ENCODE data around the gene FKRP. TPM values are rescaled to one million over a fixed set of nuclear protein-coding genes. Genes with fewer than 3 reads are reported as not detected.

FKRP gene
- total RNA-seq, 1 donor from 2014 or later: 37.7 TPM

- no peak for DNase-seq (ENCODE audit: extremely low spot score, unreplicated experiment)
- peaks cover 40% of the 10 kb centered on the region for H3K4me1 Mint-ChIP-seq (ENCODE audit: unreplicated experiment)
- no peaks in the 10 kb centered on the region for H3K27me3 Mint-ChIP-seq (ENCODE audit: unreplicated experiment)
- no peak for TF ChIP-seq CTCF (IDR thresholded peaks at IDR 0.05)
- no peak overlapping the region for H3K27ac Mint-ChIP-seq (ENCODE audit: unreplicated experiment)
- H3K9me3 Mint-ChIP-seq (ENCODE audit: unreplicated experiment): no peaks in the 10 kb centered on the region
- peaks cover 29% of the 10 kb centered on the region for H3K36me3 Mint-ChIP-seq (ENCODE audit: unreplicated experiment)
- no peak overlapping the region for H3K4me3 Mint-ChIP-seq (ENCODE audit: unreplicated experiment)
These were observed 15.7 kb upstream of the FKRP start for GRCh38 chr19:46730187-46730586.

- Mint-ChIP-seq H3K27ac (ENCODE audit: unreplicated experiment) (peak overlapping the region; percentile 88), H3K27me3 (ENCODE audit: unreplicated experiment) (no peaks in the 10 kb centered on the region), H3K4me3 (ENCODE audit: unreplicated experiment) (no peak overlapping the region), H3K36me3 (ENCODE audit: unreplicated experiment) (peaks cover 28% of the 10 kb centered on the region), H3K4me1 (ENCODE audit: unreplicated experiment) (peaks cover 40% of the 10 kb centered on the region), H3K9me3 (ENCODE audit: unreplicated experiment) (no peaks in the 10 kb centered on the region)
- no peak for DNase-seq (ENCODE audit: extremely low spot score, unreplicated experiment)
- TF ChIP-seq CTCF (IDR thresholded peaks at IDR 0.05): no peak
These were observed 15.3 kb upstream of the FKRP start for GRCh38 chr19:46730595-46730994.

- Mint-ChIP-seq H3K9me3 (ENCODE audit: unreplicated experiment) (no peaks in the 10 kb centered on the region), H3K36me3 (ENCODE audit: unreplicated experiment) (peaks cover 23% of the 10 kb centered on the region), H3K4me1 (ENCODE audit: unreplicated experiment) (peaks cover 38% of the 10 kb centered on the region), H3K27me3 (ENCODE audit: unreplicated experiment) (no peaks in the 10 kb centered on the region), H3K27ac (ENCODE audit: unreplicated experiment) (peak overlapping the region; percentile 88), H3K4me3 (ENCODE audit: unreplicated experiment) (no peak overlapping the region)
- TF ChIP-seq CTCF (IDR thresholded peaks at IDR 0.05): no peak
- DNase-seq (ENCODE audit: extremely low spot score, unreplicated experiment): no peak
These were observed 14.8 kb upstream of the FKRP start for GRCh38 chr19:46731007-46731501.

- no peak for TF ChIP-seq CTCF (IDR thresholded peaks at IDR 0.05)
- H3K36me3 Mint-ChIP-seq (ENCODE audit: unreplicated experiment): peaks cover 21% of the 10 kb centered on the region
- no peaks in the 10 kb centered on the region for H3K9me3 Mint-ChIP-seq (ENCODE audit: unreplicated experiment)
- H3K4me3 Mint-ChIP-seq (ENCODE audit: unreplicated experiment): no peak overlapping the region
- peaks cover 38% of the 10 kb centered on the region for H3K4me1 Mint-ChIP-seq (ENCODE audit: unreplicated experiment)
- DNase-seq (ENCODE audit: extremely low spot score, unreplicated experiment): no peak
- peak overlapping the region; percentile 88 for H3K27ac Mint-ChIP-seq (ENCODE audit: unreplicated experiment)
- H3K27me3 Mint-ChIP-seq (ENCODE audit: unreplicated experiment): no peaks in the 10 kb centered on the region
These were observed 14.3 kb upstream of the FKRP start for GRCh38 chr19:46731584-46731983.

- Mint-ChIP-seq H3K27ac (ENCODE audit: unreplicated experiment) (peak overlapping the region; percentile 88), H3K27me3 (ENCODE audit: unreplicated experiment) (no peaks in the 10 kb centered on the region), H3K4me3 (ENCODE audit: unreplicated experiment) (no peak overlapping the region), H3K36me3 (ENCODE audit: unreplicated experiment) (peaks cover 21% of the 10 kb centered on the region), H3K9me3 (ENCODE audit: unreplicated experiment) (no peaks in the 10 kb centered on the region), H3K4me1 (ENCODE audit: unreplicated experiment) (peaks cover 38% of the 10 kb centered on the region)
- no peak for TF ChIP-seq CTCF (IDR thresholded peaks at IDR 0.05)
- no peak for DNase-seq (ENCODE audit: extremely low spot score, unreplicated experiment)
These were observed 13.5 kb upstream of the FKRP start for GRCh38 chr19:46732172-46732938.

Measured in osteocyte (in vitro differentiated cells).